ENCODE results near the gene CFAP299. TPM values are rescaled to one million over a fixed set of nuclear protein-coding genes. Genes with fewer than 3 reads are reported as not detected.

The CFAP299 gene
- total RNA-seq, 6 experiments from 2014 or later = not detected

GRCh38 chr4:80568891-80569290, 233.4 kb downstream of the CFAP299 start:
- WGBS (ENCODE audit: insufficient coverage, low coverage, low lambda C conversion rate, missing lambda C conversion rate) = 29% methylated on average over 1 of the region's 1 CpG
- H3K4me1 ChIP-seq = no peaks in the 10 kb centered on the region
- H3K27ac ChIP-seq = no peak overlapping the region
- ATAC-seq (no peak), DNase-seq (no peak)
- TF ChIP-seq CTCF (IDR thresholded peaks at IDR 0.05) = no peak
- no peak for TF ChIP-seq POLR2A (IDR thresholded peaks at IDR 0.05)
- intact Hi-C loops (cut with DNase I) = no loop called here
- H3K4me3 ChIP-seq = no peak overlapping the region
- H3K9me3 ChIP-seq = no peaks in the 10 kb centered on the region
- H3K36me3 ChIP-seq = no peaks in the 10 kb centered on the region
- H3K27me3 ChIP-seq = no peaks in the 10 kb centered on the region

- ATAC-seq (no peak), DNase-seq (no peak)
- TF ChIP-seq CTCF (IDR thresholded peaks at IDR 0.05) (no peak), POLR2A (IDR thresholded peaks at IDR 0.05) (no peak)
- Histone ChIP-seq H3K36me3 (no peaks in the 10 kb centered on the region), H3K9me3 (peaks cover 0 to 3% (median 0%) of the 10 kb centered on the region in 4 donors), H3K27me3 (no peaks in the 10 kb centered on the region), H3K4me1 (no peaks in the 10 kb centered on the region), H3K4me3 (no peak overlapping the region), H3K27ac (no peak overlapping the region)
- WGBS (ENCODE audit: insufficient coverage, low coverage, low lambda C conversion rate, missing lambda C conversion rate) = 33% methylated on average over 1 of the region's 1 CpG
- intact Hi-C loops (cut with DNase I) = no loop called here
Measured at GRCh38 chr4:80576796-80577195, 241.3 kb downstream of the CFAP299 start.

- intact Hi-C loops (cut with DNase I) = no loop called here
- Histone ChIP-seq H3K4me1 (no peaks in the 10 kb centered on the region), H3K4me3 (no peak overlapping the region), H3K9me3 (peaks cover 0 to 3% (median 0%) of the 10 kb centered on the region in 4 donors), H3K36me3 (no peaks in the 10 kb centered on the region), H3K27ac (no peak overlapping the region), H3K27me3 (no peaks in the 10 kb centered on the region)
- no peak for ATAC-seq
- 83% methylated on average over 1 of the region's 1 CpG for WGBS (ENCODE audit: insufficient coverage, low coverage, low lambda C conversion rate, missing lambda C conversion rate)
- no peak for DNase-seq
- TF ChIP-seq POLR2A (IDR thresholded peaks at IDR 0.05) (no peak), CTCF (IDR thresholded peaks at IDR 0.05) (no peak)
Measured at GRCh38 chr4:80578001-80578400, 242.5 kb downstream of the CFAP299 start.

GRCh38 chr4:80585542-80585941, 250.0 kb downstream of the CFAP299 start:
- intact Hi-C loops (cut with DNase I) = no loop called here
- TF ChIP-seq CTCF (IDR thresholded peaks at IDR 0.05) (no peak), POLR2A (IDR thresholded peaks at IDR 0.05) (no peak)
- ATAC-seq (no peak), DNase-seq (no peak)
- Histone ChIP-seq H3K36me3 (no peaks in the 10 kb centered on the region), H3K4me3 (no peak overlapping the region), H3K9me3 (no peaks in the 10 kb centered on the region), H3K4me1 (no peaks in the 10 kb centered on the region), H3K27ac (no peak overlapping the region), H3K27me3 (no peaks in the 10 kb centered on the region)

- ATAC-seq (no peak), DNase-seq (no peak)
- no peak overlapping the region for H3K27ac ChIP-seq
- WGBS (ENCODE audit: insufficient coverage, low coverage, low lambda C conversion rate, missing lambda C conversion rate) = 56% methylated on average over 2 of the region's 2 CpGs
- H3K27me3 ChIP-seq = no peaks in the 10 kb centered on the region
- no peak for TF ChIP-seq POLR2A (IDR thresholded peaks at IDR 0.05)
- TF ChIP-seq CTCF (IDR thresholded peaks at IDR 0.05) = no peak
- no peaks in the 10 kb centered on the region for H3K36me3 ChIP-seq
- no peak overlapping the region for H3K4me3 ChIP-seq
- intact Hi-C loops (cut with DNase I) = no loop called here
- no peaks in the 10 kb centered on the region for H3K9me3 ChIP-seq
- H3K4me1 ChIP-seq = no peaks in the 10 kb centered on the region
Measured at GRCh38 chr4:80586716-80587115, 251.2 kb downstream of the CFAP299 start.

All from right lobe of liver (tissue), 6 donors.